NCI-H2107 treated with DMSO at 0.1 percent for 48 hours (cell line): ENCODE data around the gene FTO.

ENCODE experiments used
- DNase-seq: peaks from one replicate; lab custom pipeline; 2025; ENCODE audit not compliant: unreplicated experiment; lab: John Stamatoyannopoulos, UW

FTO gene

GRCh38 chr16:53895433-53895832, 191.5 kb downstream of the FTO start:
- DNase-seq: no peak

GRCh38 chr16:53895851-53896250, 191.9 kb downstream of the FTO start:
- no peak for DNase-seq

GRCh38 chr16:53896722-53897121, 192.8 kb downstream of the FTO start:
- DNase-seq: no peak

GRCh38 chr16:53898993-53899392, 195.0 kb downstream of the FTO start:
- DNase-seq: no peak

GRCh38 chr16:53899431-53899830, 195.5 kb downstream of the FTO start:
- DNase-seq: no peak

GRCh38 chr16:53900667-53901066, 196.7 kb downstream of the FTO start:
- DNase-seq: no peak

GRCh38 chr16:53901408-53901807, 197.5 kb downstream of the FTO start:
- no peak for DNase-seq

- DNase-seq: no peak
These were observed 200.6 kb downstream of the FTO start for GRCh38 chr16:53904533-53904932.

GRCh38 chr16:53905028-53905427, 201.1 kb downstream of the FTO start:
- no peak for DNase-seq

- DNase-seq: no peak
These were observed 204.8 kb downstream of the FTO start for GRCh38 chr16:53908731-53909130.

- no peak for DNase-seq
These were observed 207.0 kb downstream of the FTO start for GRCh38 chr16:53910990-53911389.

GRCh38 chr16:53911513-53911912, 207.6 kb downstream of the FTO start:
- DNase-seq: no peak

GRCh38 chr16:53912155-53912554, 208.2 kb downstream of the FTO start:
- DNase-seq: peak; percentile 33

GRCh38 chr16:53913099-53913870, 209.3 kb downstream of the FTO start:
- no peak for DNase-seq

GRCh38 chr16:53913920-53914319, 210.0 kb downstream of the FTO start:
- no peak for DNase-seq

- DNase-seq: no peak
These were observed 210.8 kb downstream of the FTO start for GRCh38 chr16:53914736-53915135.

- no peak for DNase-seq
These were observed 211.7 kb downstream of the FTO start for GRCh38 chr16:53915452-53916160.

- no peak for DNase-seq
These were observed 217.0 kb downstream of the FTO start for GRCh38 chr16:53920988-53921387.

- no peak for DNase-seq
These were observed 218.3 kb downstream of the FTO start for GRCh38 chr16:53922067-53922806.

- no peak for DNase-seq
These were observed 219.0 kb downstream of the FTO start for GRCh38 chr16:53922807-53923571.
